ENCODE measurements around the gene C19orf44. TPM values are rescaled to one million over a fixed set of nuclear protein-coding genes. Genes with fewer than 3 reads are reported as not detected.
A peak's percentile ranks its signal among the peaks of the same experiment; 100 is the strongest.

C19orf44 gene
- total RNA-seq, 1 donor from 2014 or later: 4.6 TPM

DNA sequence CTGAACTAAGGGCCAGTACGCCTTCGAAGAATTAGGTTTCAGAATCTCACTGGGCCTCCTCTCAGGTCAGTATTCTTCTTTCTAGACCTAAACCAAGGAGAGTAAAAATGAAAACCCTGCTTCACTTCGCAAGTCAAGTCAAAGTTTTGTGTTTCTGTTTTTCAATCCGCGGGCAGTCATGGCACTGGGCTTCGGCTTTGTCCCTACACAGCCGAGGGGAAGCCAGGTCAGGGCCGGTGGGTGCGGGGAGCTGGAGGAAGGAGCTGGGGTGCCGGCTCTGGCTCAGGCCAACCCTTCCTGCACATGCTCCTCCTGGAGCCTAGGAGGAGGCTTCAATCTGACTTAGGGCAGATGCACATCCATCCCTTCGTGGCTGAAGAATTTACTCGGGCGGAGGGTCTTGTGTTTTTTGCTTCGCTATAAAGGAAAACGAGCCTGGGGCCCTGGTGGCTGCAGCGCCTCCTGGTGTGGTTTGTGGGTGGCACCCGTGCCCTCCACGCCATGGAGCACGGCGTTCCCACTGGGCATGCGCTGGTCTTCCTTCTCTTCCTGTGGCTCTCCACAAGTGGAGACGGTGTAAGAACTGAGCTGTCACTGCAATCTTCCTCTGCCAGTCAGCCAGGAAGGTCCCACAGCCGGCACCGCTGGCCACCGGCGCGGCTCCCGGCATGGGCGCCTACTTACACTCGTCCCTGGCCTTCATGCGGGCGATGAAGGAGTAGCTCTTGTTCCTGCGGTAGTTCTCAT lies 22.5 kb downstream of the C19orf44 start:
- TF ChIP-seq, protein P1, sequence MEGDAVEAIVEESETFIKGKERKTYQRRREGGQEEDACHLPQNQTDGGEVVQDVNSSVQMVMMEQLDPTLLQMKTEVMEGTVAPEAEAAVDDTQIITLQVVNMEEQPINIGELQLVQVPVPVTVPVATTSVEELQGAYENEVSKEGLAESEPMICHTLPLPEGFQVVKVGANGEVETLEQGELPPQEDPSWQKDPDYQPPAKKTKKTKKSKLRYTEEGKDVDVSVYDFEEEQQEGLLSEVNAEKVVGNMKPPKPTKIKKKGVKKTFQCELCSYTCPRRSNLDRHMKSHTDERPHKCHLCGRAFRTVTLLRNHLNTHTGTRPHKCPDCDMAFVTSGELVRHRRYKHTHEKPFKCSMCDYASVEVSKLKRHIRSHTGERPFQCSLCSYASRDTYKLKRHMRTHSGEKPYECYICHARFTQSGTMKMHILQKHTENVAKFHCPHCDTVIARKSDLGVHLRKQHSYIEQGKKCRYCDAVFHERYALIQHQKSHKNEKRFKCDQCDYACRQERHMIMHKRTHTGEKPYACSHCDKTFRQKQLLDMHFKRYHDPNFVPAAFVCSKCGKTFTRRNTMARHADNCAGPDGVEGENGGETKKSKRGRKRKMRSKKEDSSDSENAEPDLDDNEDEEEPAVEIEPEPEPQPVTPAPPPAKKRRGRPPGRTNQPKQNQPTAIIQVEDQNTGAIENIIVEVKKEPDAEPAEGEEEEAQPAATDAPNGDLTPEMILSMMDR (conservative IDR thresholded peaks at IDR 0.05; ENCODE audit: low read depth, low read length): peak; percentile 28
- no peak for DNase-seq (ENCODE audit: low read depth)
- no peak overlapping the region for H3K4me3 ChIP-seq (ENCODE audit: low read depth, low read length)

DNA sequence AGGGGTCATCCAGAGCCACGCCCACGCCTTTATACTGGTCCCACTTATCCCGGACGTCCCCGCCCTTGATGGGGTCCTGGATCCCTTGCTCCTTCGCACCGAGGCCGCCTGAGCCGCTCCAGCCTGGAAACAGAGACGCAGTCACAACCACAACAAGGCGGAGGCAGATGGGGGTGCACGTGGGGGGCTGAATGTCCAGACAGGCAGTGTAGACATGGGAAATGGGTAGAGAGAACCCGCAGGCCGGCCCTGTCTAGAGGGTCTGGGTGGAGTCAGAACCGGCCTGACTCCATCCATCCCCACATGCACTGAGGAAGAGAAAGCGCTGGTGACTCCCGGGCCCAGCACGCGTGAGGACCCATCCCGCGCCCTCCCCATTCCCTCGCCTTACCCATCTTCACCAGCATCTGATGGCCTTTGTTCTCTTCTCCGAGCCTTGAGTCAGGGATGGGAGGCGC lies 23.1 kb downstream of the C19orf44 start:
- H3K4me3 ChIP-seq (ENCODE audit: low read depth, low read length): no peak overlapping the region
- DNase-seq (ENCODE audit: low read depth): no peak
- TF ChIP-seq, protein P1 (conservative IDR thresholded peaks at IDR 0.05; ENCODE audit: low read depth, low read length): no peak

DNA sequence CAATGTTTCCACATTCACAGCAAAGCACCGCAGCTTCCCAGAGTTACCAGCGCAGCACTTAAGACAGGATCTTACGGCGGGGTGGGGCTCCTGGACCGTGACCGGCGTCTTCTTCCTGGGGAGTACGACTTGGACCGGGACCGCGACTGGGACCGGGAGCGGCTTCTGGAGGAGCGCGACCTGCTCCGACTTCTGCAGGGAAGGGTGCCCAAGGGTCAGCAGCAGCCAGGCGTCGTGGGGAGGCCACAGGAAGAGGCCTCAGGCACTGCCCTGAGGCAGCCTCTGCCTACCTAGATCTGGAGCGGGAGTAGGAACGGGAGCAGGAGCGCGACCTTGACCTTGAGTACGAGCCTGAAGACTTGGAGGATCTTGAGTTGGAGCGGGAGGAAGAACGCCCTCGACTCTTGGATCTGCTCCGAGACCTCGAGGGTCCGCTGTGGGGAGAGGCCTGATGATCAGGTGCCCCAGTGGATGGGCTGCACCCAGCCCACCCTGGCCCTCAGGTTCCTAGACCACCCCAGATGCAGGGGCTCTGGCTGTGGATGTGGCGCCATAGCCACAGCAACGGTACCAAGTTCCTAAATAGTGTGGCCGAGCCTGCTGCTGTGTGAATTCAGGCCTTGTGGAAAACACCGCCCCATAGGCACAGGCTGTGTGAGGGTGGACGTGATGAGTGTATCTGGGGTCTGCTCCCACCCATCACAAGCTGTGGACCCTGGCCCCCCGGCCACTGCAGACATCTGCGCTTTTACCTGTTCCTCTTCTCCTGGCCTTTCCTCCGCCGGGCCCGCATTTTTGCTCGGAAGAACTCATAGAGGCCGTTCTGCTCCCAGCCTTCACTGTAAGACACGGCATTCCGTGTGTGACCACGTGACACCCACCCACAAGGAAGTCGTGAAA lies 24.1 kb downstream of the C19orf44 start:
- H3K4me3 ChIP-seq (ENCODE audit: low read depth, low read length): no peak overlapping the region
- DNase-seq (ENCODE audit: low read depth): no peak
- TF ChIP-seq, protein P1 (conservative IDR thresholded peaks at IDR 0.05; ENCODE audit: low read depth, low read length): no peak

DNA sequence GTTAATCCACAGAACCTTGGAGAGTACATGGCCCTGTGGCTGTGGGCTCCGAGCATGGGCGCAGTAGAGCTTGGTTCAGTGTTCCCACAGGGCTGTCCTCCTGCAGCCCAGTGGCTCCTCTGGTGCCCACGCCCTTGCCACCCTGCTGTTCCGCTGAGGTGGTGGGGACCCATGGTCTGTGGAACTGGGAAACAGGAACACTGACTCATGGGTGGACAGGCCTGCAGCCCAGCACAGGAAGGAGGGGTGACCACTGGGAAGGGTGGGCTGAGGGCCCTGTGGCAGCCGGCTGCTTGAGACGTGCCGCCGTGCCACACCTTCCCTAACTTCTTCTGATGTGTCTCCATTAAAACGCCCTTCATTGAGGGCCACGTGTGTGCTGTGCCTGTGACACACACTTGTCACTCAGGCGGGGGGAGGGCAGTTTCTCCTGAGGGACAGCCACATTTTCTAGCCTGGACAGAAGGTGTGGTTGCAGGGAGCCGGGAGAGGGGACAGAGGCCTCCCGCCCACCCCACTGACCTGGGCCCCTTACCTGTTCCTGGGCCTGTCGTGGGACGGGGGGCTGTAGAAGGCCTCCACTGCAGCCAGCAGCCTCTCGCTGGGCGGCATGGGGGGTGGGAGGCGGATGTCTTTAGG lies 24.9 kb downstream of the C19orf44 start:
- DNase-seq (ENCODE audit: low read depth): no peak
- H3K4me3 ChIP-seq (ENCODE audit: low read depth, low read length): no peak overlapping the region
- TF ChIP-seq, protein P1 (conservative IDR thresholded peaks at IDR 0.05; ENCODE audit: low read depth, low read length): no peak

DNA sequence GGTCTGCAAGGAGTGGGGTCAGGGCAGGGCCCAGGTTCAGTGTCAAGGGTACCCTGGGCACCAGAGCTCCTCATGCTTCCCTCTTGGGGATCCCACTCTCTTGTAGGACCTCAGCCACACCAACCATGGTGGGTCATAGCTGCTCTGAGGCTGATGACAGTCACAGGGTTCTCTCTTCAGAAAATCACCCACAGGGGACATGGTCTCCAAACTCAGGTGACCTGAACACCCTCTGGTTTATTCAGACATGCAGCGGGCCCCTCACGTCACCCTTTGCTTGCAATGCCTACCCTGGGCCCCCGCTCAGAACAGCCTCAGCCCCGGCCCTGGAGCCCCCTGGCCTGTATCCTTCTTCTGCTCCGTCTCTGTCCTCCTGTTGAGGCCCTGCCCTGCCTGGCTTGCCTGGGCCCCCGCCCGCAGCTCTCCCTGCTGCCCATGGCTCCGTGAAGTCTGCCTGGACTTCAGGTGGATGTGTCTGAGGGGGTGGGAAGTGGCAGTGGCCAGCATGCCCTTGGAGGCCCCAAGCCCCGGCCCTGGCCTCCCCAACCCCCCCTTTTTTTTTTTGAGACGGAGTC lies 25.6 kb downstream of the C19orf44 start:
- no peak overlapping the region for H3K4me3 ChIP-seq (ENCODE audit: low read depth, low read length)
- no peak for DNase-seq (ENCODE audit: low read depth)
- TF ChIP-seq, protein P1 (conservative IDR thresholded peaks at IDR 0.05; ENCODE audit: low read depth, low read length): no peak

DNA sequence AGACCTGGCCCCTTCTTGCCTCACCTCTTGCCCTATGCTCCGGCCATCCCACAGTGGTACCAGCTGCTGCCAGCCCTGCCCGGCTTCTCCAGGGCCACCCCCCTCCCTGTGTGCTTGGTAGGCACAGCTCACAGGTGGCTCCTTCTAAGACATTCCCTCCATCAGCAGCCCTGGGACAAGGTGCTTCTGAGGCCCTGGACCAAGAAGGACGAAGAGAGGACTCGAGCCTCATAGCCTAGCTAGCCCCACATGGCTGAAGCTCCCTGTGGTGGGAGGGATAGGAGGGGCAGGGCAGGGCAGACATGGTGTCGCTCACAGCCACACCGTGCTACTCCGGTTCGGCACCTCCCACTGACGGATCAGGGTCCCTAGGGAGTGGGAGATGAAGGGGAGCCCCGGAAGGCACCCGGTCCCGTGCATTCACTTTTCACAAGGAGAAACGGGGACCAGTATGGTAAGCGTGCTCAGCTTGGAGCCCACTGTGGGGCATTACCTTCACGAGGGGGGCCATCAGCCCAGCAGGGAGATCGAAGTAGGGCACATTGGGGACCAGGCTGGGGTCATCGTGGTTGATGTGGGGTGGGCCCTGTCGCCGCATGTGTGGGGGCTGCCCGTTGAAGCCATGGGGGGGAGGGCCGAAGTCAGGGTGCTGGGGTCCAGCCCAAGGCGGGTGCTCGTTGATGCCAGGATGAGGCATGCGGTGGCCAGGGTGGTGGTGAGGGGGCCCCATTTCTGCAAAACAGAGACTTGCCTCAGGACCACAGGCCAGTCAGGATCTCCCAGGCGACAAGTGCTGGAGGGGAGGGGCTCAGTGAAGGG lies 26.6 kb downstream of the C19orf44 start:
- H3K4me3 ChIP-seq (ENCODE audit: low read depth, low read length): no peak overlapping the region
- DNase-seq (ENCODE audit: low read depth): no peak
- TF ChIP-seq, protein P1 (conservative IDR thresholded peaks at IDR 0.05; ENCODE audit: low read depth, low read length): no peak
